ENCODE results near the gene CILP2. TPM values are rescaled to one million over a fixed set of nuclear protein-coding genes. Genes with fewer than 3 reads are reported as not detected.

Gene CILP2
- total RNA-seq, 1 donor: 0.18 TPM

- TF ChIP-seq CTCF (IDR thresholded peaks at IDR 0.05; ENCODE audit: insufficient read depth, low read length): no peak
- DNase-seq (ENCODE audit: low read depth): no peak
- no peak overlapping the region for H3K4me3 ChIP-seq (ENCODE audit: low read depth, low read length)
Measured at GRCh38 chr19:19535311-19536191, 2.5 kb upstream of the CILP2 start.

GRCh38 chr19:19537075-19538048 lies 703 bp upstream of the CILP2 start:
- no peak for TF ChIP-seq CTCF (IDR thresholded peaks at IDR 0.05; ENCODE audit: insufficient read depth, low read length)
- H3K4me3 ChIP-seq (ENCODE audit: low read depth, low read length): no peak overlapping the region
- DNase-seq (ENCODE audit: low read depth): no peak

GRCh38 chr19:19538785-19539166 lies 711 bp downstream of the CILP2 start:
- DNase-seq (ENCODE audit: low read depth): no peak
- no peak for TF ChIP-seq CTCF (IDR thresholded peaks at IDR 0.05; ENCODE audit: insufficient read depth, low read length)
- no peak overlapping the region for H3K4me3 ChIP-seq (ENCODE audit: low read depth, low read length)

GRCh38 chr19:19539698-19540063 lies 1.6 kb downstream of the CILP2 start:
- DNase-seq (ENCODE audit: low read depth): no peak
- H3K4me3 ChIP-seq (ENCODE audit: low read depth, low read length): no peak overlapping the region
- no peak for TF ChIP-seq CTCF (IDR thresholded peaks at IDR 0.05; ENCODE audit: insufficient read depth, low read length)

- no peak for TF ChIP-seq CTCF (IDR thresholded peaks at IDR 0.05; ENCODE audit: insufficient read depth, low read length)
- H3K4me3 ChIP-seq (ENCODE audit: low read depth, low read length): no peak overlapping the region
- no peak for DNase-seq (ENCODE audit: low read depth)
Measured at GRCh38 chr19:19540064-19540714, 2.1 kb downstream of the CILP2 start.

- no peak for TF ChIP-seq CTCF (IDR thresholded peaks at IDR 0.05; ENCODE audit: insufficient read depth, low read length)
- no peak overlapping the region for H3K4me3 ChIP-seq (ENCODE audit: low read depth, low read length)
- DNase-seq (ENCODE audit: low read depth): no peak
Measured at GRCh38 chr19:19540715-19541515, 2.9 kb downstream of the CILP2 start.
